HEK293T (cell line): ENCODE measurements around the gene CORT.

ENCODE experiments used
- BHLHE40 ChIP-seq: fragments of 450-650 bp; IDR thresholded peaks from 2 replicates; pipeline ENCODE4 v1.6.1; 2016; ENCODE audit warnings: mild to moderate bottlenecking, moderate library complexity, borderline replicate concordance
- CTBP1 ChIP-seq: fragments of 450-650 bp; IDR thresholded peaks from 2 replicates; pipeline ENCODE4 v1.6.1; 2016; ENCODE audit warnings: borderline replicate concordance
- ELF4 ChIP-seq: fragments of 450-650 bp; IDR thresholded peaks from 2 replicates; pipeline ENCODE4 v1.6.1; 2017; ENCODE audit warnings: antibody characterized with exemption
- FOXK2 ChIP-seq: fragments of 450-650 bp; IDR thresholded peaks from 2 replicates; pipeline ENCODE4 v1.6.1; 2016; ENCODE audit warnings: mild to moderate bottlenecking
- FOXM1 ChIP-seq: fragments of 450-650 bp; IDR thresholded peaks from 2 replicates; pipeline ENCODE4 v1.6.1; 2017; ENCODE audit warnings: mild to moderate bottlenecking, borderline replicate concordance
- L3MBTL2 ChIP-seq: fragments of 450-650 bp; conservative IDR thresholded peaks from 2 replicates; pipeline ENCODE4 v1.6.1; 2016; ENCODE audit warnings: mild to moderate bottlenecking
- LEF1 ChIP-seq: fragments of 450-650 bp; IDR thresholded peaks from 2 replicates; pipeline ENCODE4 v1.6.1; 2017; ENCODE audit warnings: mild to moderate bottlenecking, borderline replicate concordance
- PKNOX1 ChIP-seq: fragments of 450-650 bp; IDR thresholded peaks from 2 replicates; pipeline ENCODE4 v1.6.1; 2016
- SP1 ChIP-seq: fragments of 450-650 bp; IDR thresholded peaks from 2 replicates; pipeline ENCODE4 v1.6.1; 2017
- SUZ12 ChIP-seq: fragments of 450-650 bp; IDR thresholded peaks from 2 replicates; pipeline ENCODE4 v1.6.1; 2016; ENCODE audit warnings: mild to moderate bottlenecking
- ZNF384 ChIP-seq: fragments of 450-650 bp; IDR thresholded peaks from 2 replicates; pipeline ENCODE4 v1.6.1; 2016

- TF ChIP-seq BHLHE40 (no peak), ELF4 (no peak), FOXK2 (no peak), PKNOX1 (no peak), FOXM1 (no peak), LEF1 (no peak), ZNF384 (no peak), SUZ12 (no peak), L3MBTL2 (no peak), SP1 (no peak), CTBP1 (no peak)
Measured at GRCh38 chr1:10438677-10439163, 11.1 kb upstream of the CORT start.
